22Rv1 (cell line): ENCODE results near the gene GATD1.

Experiments
- H3K27ac ChIP-seq: fragments of 450-650 bp; 2 replicates; pipeline ENCODE4 v1.5.1; 2017
- CTCF ChIP-seq: fragments of 450-650 bp; IDR thresholded peaks from 2 replicates; pipeline ENCODE4 v1.5.1; 2017; ENCODE audit warnings: mild to moderate bottlenecking
- ZFX ChIP-seq: fragments of 450-650 bp; IDR thresholded peaks from 2 replicates; pipeline ENCODE4 v1.6.1; 2017; ENCODE audit warnings: antibody characterized with exemption, borderline replicate concordance

Gene GATD1

GRCh38 chr11:794013-794765 lies 16.9 kb upstream of the GATD1 start:
- no peak overlapping the region for H3K27ac ChIP-seq
- TF ChIP-seq ZFX (no peak), CTCF (no peak)

GRCh38 chr11:793556-793955 lies 16.3 kb upstream of the GATD1 start:
- no peak for TF ChIP-seq CTCF
- TF ChIP-seq ZFX: no peak

DNA sequence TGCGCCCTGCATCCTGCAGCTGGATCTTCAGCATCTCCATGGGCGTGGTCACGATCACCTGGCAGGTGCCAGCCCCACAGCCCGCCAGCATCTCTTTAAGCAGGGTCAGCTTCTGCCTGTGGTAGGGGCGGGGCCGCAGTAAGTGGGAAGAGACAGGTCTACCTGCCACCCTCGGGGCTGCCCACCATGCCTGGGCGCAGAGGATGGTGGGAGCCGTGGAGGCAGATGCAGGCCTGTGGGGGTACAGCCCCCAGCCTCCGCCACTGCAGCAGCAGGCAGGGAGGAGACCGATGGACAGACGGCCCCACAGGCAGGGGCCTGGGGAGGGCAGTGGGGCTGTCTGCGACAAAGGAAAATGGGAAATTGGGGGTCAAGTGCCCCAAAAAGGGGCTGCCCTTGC lies 15.6 kb upstream of the GATD1 start:
- TF ChIP-seq ZFX (no peak), CTCF (no peak)
- H3K27ac ChIP-seq: no peak overlapping the region

More at GRCh38 chr11:793556-793955, 16.3 kb upstream of the GATD1 start:
- no peak overlapping the region for H3K27ac ChIP-seq

DNA sequence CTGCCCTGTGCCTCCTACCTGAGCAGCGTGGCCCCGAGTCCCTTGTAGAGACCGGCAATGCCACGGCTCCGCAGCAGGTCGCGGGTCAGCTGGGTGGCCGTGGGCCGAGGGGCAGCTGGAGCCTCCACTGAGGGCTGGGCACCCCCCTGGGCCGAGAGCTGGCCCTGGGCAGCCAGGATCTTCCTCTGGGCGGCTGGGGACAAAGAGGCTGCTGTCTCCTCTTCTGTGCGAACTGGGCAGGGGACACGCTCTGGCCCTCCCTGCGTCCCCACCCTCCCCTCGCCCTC lies 15.2 kb upstream of the GATD1 start:
- no peak overlapping the region for H3K27ac ChIP-seq
- TF ChIP-seq CTCF (no peak), ZFX (no peak)

DNA sequence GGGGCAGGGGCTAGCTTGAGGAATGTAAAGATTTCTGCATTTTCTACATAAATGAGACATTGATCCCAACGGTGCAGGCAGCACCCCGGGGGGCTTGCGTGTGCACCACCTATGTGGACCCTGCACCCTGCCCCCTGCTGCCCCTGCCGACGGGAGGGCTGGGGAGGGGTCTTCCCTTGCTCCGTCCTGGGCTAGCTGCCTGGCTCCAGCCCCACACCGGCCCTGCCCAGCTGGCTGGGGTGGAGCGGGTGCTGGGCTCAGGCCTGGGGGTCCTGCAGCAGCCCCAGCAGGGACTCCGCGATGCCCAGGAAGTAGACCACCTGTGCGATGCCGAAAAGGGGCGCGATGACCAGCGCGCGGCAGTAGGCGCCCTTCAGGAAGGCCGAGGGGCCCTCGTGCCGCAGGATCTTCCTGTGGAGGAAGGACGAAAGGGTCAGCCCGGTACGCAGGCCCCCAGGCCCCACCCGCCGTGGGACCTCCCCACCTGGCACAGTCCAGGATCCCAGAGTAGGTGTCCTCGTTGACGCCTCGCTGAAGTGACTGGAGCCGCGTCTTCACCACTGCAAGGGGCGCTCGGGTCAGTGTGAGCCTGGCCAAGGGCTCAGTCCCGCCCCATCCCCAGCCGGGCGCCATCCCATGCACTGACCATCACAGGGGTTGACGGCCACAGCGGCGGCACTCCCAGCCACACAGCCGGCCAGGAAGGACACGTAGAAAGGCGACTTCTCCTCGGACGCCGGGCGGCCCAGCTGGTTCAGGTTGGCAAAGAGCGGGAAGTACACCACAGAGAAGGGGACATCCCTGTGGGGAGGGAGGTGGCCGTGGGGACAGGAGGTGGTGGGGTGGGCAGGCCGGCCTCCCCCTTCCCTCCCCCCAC lies 14.6 kb upstream of the GATD1 start:
- no peak overlapping the region; the same call in 1 of the 2 replicates for H3K27ac ChIP-seq
- TF ChIP-seq CTCF (no peak), ZFX (no peak)

DNA sequence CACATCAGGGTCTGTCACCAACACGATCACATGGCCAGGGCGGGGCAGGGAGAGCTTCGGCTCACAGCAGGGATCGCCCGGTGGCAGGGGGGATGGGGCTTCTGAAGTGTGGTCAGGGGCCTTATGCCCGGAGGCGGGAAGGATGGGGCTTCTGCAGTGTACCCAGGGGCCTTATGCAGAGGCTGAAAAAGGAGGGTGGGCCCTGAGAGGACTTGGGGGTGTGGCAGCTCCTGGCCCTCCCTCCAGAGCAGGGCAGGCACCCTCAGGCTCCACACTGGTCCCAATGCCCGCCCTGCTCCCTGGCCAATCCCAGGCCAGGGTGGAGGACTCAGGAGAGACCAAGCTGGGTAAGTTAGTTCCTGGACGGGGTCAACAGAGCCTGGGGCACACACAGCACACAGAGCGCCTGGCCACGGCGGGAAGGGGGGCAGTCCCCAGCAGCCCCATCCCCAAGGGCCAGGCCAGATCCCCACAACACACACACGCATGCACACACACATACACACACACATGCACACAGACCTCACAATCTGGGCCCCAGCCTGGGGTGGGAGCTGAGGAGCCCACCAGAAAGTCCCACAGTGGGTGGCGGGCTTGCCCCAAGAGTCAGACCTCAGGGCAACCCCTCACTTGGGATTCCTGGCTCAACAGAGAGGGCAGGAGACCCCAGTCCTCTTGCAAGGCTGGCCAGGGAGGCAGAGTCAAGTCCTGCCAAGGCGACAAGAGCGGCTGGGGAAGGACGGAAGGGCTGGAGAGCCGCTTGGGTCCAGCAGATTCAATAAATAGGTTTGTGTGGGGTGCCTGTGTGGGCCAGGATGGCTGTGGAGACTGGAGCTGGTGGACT lies 13.7 kb upstream of the GATD1 start:
- H3K27ac ChIP-seq: peak overlapping the region; percentile 52
- no peak for TF ChIP-seq CTCF
- no peak for TF ChIP-seq ZFX
